ENCODE measurements around the gene MAPT. TPM values are rescaled to one million over a fixed set of nuclear protein-coding genes. Genes with fewer than 3 reads are reported as not detected.

The MAPT gene
- total RNA-seq, 1 donor from 2014 or later = 3.5 TPM

DNA sequence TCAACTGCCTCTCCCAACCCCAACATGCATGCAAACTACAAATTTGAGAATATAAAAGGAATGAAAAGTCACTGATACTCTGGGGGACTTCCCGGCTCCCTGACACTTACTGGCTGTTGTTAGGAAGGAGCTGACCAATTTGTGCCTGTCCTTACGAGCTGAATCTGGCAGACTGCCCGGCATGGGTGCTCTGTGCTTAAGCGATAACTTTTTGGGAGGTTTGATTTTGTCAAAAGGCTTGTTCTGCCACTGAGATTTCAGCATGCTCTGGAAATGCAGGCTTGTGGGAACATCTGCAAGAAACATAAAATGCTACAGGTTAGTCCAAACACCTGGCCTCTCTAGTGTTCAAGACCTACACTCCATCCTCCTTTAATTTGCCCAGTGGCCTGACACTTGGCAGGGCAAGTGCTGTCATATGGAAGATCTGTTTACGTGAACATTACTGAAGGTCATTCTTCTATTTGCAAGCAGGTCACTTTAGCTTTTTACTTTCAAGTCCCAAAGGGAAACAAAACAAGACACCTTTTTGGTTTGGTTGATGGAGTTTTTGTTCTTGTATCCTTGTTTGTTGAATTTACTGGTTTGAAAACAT lies 145.3 kb downstream of the MAPT start:
- no peak overlapping the region for H3K4me3 Mint-ChIP-seq
- H3K9me3 Mint-ChIP-seq = no peaks in the 10 kb centered on the region
- TF ChIP-seq, protein P1, sequence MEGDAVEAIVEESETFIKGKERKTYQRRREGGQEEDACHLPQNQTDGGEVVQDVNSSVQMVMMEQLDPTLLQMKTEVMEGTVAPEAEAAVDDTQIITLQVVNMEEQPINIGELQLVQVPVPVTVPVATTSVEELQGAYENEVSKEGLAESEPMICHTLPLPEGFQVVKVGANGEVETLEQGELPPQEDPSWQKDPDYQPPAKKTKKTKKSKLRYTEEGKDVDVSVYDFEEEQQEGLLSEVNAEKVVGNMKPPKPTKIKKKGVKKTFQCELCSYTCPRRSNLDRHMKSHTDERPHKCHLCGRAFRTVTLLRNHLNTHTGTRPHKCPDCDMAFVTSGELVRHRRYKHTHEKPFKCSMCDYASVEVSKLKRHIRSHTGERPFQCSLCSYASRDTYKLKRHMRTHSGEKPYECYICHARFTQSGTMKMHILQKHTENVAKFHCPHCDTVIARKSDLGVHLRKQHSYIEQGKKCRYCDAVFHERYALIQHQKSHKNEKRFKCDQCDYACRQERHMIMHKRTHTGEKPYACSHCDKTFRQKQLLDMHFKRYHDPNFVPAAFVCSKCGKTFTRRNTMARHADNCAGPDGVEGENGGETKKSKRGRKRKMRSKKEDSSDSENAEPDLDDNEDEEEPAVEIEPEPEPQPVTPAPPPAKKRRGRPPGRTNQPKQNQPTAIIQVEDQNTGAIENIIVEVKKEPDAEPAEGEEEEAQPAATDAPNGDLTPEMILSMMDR (conservative IDR thresholded peaks at IDR 0.05) = no peak
- H3K36me3 Mint-ChIP-seq = peaks cover 34% of the 10 kb centered on the region
- peaks cover 14% of the 10 kb centered on the region for H3K4me1 Mint-ChIP-seq (ENCODE audit: unreplicated experiment)
- H3K27ac Mint-ChIP-seq = no peak overlapping the region
- no peak for DNase-seq (ENCODE audit: extremely low spot score, unreplicated experiment)
- H3K27me3 Mint-ChIP-seq = no peaks in the 10 kb centered on the region

DNA sequence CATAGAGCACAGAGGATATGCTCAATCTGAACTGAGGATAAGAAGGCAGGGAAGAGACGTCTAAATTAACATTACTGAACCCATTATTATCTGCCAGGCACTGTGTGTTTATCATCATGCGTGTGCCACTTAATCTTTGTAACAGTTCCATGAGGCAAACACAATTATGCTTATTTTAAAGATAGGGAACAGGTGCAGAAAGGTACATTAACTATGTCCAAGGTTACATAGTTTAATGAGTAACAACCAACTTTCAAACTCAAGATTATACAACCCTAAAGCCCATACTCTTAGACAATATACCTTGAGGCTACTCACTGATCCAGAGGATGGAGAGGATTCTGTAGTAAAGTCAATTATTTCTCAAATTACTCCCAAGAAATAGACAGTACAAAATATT lies 147.9 kb downstream of the MAPT start:
- H3K27ac Mint-ChIP-seq = no peak overlapping the region

DNA sequence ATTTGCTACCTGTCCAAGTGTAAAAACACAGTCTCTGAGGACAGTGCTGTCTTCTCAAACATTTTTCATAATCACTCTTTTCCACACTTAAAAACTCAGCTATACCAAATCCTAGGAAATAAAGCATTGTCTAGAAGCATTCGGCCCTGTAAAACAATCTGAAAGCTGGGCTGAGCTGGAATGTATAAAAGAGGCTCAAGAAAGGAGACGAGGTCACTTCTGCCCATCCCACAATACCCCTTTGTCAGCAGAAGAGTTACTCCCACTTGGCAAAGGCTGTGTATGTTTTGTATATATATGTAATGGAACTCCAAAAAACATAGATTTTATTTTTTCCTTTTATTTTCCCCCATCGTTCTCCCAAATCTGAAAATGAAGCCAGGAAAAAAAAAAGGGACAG lies 148.6 kb downstream of the MAPT start:
- H3K4me3 Mint-ChIP-seq = no peak overlapping the region
- TF ChIP-seq, protein P1 (conservative IDR thresholded peaks at IDR 0.05) = no peak
- H3K27me3 Mint-ChIP-seq = no peaks in the 10 kb centered on the region
- H3K36me3 Mint-ChIP-seq = peaks cover 40% of the 10 kb centered on the region
- DNase-seq (ENCODE audit: extremely low spot score, unreplicated experiment) = no peak
- no peaks in the 10 kb centered on the region for H3K9me3 Mint-ChIP-seq
- H3K27ac Mint-ChIP-seq = peak overlapping the region; percentile 57
- H3K4me1 Mint-ChIP-seq (ENCODE audit: unreplicated experiment) = peaks cover 23% of the 10 kb centered on the region

More for the DNA sequence above, 147.9 kb downstream of the MAPT start:
- TF ChIP-seq, protein P1 (conservative IDR thresholded peaks at IDR 0.05) = no peak
- Mint-ChIP-seq H3K27me3 (no peaks in the 10 kb centered on the region), H3K36me3 (peaks cover 40% of the 10 kb centered on the region), H3K4me1 (ENCODE audit: unreplicated experiment) (peaks cover 23% of the 10 kb centered on the region), H3K4me3 (no peak overlapping the region), H3K9me3 (no peaks in the 10 kb centered on the region)
- DNase-seq (ENCODE audit: extremely low spot score, unreplicated experiment) = no peak

DNA sequence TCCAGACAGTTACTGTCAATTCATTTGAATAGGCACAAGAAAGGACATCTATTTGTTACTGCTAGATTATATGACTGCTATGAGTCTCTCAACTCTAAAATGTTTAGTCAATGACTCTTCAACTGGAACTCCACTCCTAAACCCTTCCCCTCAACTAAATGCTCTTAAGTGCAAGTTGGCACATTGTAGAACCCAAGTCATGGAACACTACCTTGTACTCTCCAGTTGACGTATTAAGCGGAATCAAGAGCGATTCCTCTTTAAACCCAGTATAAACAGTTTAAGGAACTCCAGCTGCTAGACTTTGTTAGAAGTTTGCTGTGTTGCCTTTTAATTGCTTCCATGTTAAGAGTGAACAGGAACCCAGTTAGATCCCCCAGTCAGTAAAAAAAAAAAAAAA lies 149.3 kb downstream of the MAPT start:
- H3K27me3 Mint-ChIP-seq = no peaks in the 10 kb centered on the region
- no peak overlapping the region for H3K4me3 Mint-ChIP-seq
- H3K4me1 Mint-ChIP-seq (ENCODE audit: unreplicated experiment) = peaks cover 23% of the 10 kb centered on the region
- peak overlapping the region; percentile 57 for H3K27ac Mint-ChIP-seq
- no peak for DNase-seq (ENCODE audit: extremely low spot score, unreplicated experiment)
- H3K36me3 Mint-ChIP-seq = peaks cover 34% of the 10 kb centered on the region
- no peaks in the 10 kb centered on the region for H3K9me3 Mint-ChIP-seq
- TF ChIP-seq, protein P1 (conservative IDR thresholded peaks at IDR 0.05) = no peak

DNA sequence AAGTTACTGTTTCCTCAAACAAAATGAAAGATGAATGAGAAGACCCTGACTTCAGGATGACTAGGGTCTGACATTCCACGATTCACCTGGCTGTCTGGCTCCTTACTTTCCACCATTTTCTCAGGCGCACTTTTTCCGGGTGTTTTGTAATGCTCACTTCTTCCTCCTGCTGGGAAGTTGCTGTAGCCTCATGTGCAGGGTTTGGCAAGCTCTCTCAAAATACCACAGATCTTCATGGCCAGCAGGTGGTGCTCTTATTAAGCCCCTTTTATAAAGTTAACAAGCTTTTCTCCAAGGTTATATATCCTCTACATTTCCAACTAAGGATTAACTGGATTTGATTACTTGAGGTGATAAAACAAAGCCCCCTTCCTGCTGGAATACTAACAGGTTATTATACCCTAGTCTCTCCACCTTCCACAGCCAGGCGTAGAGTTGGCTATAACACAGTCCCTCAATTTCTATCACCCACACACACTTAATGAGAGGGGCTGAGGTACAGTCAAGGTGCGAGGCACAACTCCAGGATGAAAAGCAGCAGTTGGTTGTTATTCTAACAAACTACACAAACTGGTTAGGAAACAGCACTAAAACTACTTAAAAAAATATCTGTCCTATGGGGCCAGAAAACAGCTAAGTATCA lies 150.1 kb downstream of the MAPT start:
- Mint-ChIP-seq H3K36me3 (peaks cover 36% of the 10 kb centered on the region), H3K4me1 (ENCODE audit: unreplicated experiment) (peaks cover 23% of the 10 kb centered on the region), H3K27ac (peak overlapping the region; percentile 57), H3K9me3 (no peaks in the 10 kb centered on the region), H3K27me3 (no peaks in the 10 kb centered on the region), H3K4me3 (peak overlapping the region; percentile 6)
- DNase-seq (ENCODE audit: extremely low spot score, unreplicated experiment) = no peak
- TF ChIP-seq, protein P1 (conservative IDR thresholded peaks at IDR 0.05) = peak; percentile 81
